OCI-M2 (cell line): ENCODE measurements around the gene SH3BP5L.
A peak's percentile ranks its signal among the peaks of the same experiment; 100 is the strongest.

ENCODE experiments used
- DNase-seq: peaks from one replicate; lab custom pipeline; 2025; ENCODE audit not compliant: unreplicated experiment; lab: John Stamatoyannopoulos, UW

Gene SH3BP5L

GRCh38 chr1:248825909-248826760, at the start of gene SH3BP5L:
Gene SH3BP5L, minus strand, starts transcription at chr1:248825915. Its CDS starts 980 bp downstream, at chr1:248824935.
- DNase-seq = peak; percentile 81

DNA sequence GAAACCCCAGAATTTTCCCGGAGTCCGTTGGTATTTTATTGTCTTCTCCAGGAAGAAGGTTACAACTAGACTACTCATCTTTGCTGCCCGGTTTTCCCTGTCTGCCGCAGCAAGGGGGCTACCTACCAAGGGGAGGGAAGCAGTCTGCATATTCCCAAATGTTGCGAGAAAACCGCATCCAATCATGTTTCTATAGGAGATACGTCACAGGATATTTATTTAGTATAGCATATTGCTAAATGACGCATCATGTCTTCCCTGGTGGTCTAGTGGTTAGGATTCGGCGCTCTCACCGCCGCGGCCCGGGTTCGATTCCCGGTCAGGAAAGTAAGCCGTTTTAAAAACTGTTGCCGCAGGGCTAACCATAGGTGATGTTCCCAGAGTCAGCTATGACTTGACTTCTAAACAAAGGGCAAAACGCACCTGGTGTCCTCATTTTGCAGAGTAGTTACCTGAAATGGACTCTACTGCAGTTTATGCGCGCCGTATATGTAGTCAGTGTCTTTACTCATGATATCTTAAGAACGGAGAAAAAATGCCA, 48.3 kb upstream of the SH3BP5L start:
- peak; percentile 95 for DNase-seq

DNA sequence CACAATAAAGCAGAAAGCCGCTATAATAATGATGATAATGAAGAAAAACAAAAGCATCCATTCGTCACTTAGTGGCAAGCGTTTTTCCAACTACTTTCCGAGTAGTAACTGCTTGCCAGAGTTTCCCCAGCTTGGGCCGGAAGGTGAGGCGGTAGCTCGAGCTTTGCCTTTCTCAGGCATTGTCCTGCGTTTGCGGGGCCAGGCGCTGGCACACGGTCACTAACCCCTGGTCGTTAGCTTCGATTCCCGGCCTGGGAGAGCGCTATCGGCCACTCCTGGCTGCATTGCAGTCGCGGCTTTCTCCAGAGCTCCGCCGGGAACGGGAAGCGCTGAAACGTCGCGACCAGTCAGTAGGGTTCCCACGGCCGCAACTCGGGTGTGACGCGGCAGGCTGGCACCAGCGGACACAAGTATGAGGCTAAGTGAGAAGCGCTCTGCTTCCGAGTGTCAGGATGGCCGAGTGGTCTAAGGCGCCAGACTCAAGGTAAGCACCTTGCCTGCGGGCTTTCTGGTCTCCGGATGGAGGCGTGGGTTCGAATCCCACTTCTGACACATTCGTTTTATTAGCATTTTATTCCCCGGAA, 47.8 kb upstream of the SH3BP5L start:
- DNase-seq = peak; percentile 96

- DNase-seq = no peak
These were observed 47.2 kb upstream of the SH3BP5L start for GRCh38 chr1:248872752-248873408.

DNA sequence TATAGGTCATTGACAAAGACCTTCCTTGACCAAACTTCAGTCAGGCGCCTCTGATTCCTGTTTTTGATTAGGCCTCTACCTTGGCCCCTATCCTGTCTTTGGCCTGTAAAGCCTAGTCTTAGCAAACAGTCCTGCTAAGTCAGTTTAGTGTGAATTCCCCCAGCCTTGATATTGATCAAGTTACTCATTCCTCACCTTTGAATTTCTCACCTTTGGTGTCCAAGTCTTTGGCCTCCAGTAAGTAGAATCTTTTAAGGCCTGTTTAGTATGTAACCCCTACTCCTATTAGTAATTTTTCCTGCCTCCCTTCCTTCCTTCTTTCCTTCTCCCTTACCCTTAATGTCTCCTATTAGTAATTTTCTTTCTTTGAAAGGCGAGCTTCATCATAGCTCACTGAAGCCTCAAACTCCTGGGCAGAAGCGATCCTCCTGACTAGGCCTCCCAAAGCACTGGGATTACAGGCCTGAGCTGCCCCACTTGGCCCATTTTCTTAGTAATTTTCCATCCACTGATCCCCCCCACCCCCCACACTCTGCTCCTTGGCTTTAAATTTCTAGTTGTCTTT, 46.2 kb upstream of the SH3BP5L start:
- no peak for DNase-seq

DNA sequence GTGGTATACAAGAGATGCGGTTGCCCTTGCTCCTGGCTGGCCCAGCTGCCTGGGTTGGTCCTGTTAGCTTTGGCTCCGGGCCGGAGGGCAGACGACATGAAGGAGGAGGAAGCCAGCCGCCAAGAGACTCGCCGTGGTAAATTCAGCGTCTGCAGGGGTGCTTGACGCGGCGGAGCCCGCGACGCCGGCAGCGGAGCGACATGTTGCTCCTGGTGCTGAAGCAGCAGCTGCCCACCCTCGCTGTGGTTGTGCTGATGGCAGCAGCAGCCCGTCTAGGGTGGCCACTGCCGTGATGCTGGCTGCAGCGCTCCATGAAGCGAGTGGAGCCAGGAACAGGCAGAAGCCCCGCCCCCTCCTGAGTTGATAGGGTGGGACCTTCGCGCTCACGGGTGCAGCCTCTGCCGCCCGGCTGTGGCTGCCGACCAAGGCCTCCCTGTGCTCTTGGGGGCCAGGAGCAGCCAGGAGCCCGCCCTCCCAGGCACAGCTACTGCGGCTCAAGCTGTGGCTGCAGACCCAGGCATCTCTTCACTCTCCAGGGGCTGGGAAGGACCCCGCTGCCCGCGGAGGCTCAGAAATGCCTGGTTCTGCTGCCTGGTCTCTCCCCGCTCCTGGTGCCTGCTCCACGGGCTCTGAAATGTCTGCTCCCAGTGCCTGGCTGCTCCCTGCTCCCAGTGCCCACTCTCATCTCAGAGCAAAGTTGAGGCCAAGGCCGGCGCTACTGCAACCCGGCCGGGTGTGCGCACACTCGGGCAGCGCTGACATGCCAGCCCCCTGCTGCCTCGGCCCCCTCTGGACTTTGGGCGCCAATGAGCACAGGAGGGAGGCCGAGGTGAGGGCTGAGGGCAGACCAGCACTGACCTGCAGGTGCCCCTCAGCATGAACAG, 37.5 kb upstream of the SH3BP5L start:
- no peak for DNase-seq

- no peak for DNase-seq
These were observed 36.9 kb upstream of the SH3BP5L start for GRCh38 chr1:248862695-248862997.

GRCh38 chr1:248861616-248862015, 35.9 kb upstream of the SH3BP5L start:
- no peak for DNase-seq

- no peak for DNase-seq
These were observed 34.3 kb upstream of the SH3BP5L start for GRCh38 chr1:248860007-248860406.

DNA sequence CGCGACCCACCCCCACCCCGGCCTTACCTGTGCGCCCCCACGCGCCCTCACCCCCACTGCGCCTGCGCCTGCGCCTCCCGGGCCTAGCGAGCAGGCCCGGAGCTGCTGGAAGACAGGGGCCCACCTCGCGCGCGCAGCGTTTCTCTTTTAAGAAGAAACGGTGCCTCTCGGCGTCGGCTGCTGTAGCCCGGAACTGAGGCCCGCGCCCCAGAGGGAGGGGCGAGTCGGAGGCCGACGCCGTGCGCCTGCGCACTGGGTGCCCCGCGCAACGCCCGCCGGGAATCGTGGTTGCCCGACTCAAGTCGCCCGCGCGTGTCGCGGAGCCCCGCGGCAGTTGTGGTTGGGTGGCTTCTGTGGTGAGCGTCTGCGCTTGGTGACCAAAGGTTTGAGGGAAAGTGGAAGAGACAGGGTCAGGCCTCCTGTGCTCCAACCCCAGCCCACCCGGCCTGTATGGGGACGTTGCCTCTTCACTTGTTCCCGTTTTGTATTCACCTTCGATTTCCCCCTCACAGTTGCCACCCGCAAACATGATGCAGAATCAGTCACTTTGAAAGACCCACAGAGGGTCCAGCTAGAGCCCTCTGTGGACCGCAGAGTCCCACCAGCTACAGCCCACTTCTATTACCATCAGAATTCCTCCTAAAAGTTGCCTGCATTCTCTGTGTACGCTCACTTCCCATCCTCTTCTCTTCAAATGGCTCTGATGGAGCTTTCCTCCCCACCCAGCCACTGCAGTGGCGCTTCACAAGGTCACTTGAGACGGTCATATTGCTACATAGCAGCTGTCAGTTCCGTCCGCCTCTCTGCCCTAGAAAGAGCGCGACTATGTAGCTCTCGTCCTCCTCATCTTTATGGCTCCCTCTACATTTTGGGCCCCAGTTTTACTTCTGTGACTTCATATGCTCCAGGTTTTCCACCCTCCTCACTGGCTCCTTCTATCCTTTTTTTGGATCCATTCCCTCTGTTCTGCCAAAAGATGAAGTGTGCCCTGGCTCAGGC, 33.5 kb upstream of the SH3BP5L start, which contains the start of gene ZNF692:
TSS of gene ZNF692 (minus strand) at position 195 of the 999 bp plus-strand sequence. CDS start 776 bp downstream, outside the sequence.
- no peak for DNase-seq

DNA sequence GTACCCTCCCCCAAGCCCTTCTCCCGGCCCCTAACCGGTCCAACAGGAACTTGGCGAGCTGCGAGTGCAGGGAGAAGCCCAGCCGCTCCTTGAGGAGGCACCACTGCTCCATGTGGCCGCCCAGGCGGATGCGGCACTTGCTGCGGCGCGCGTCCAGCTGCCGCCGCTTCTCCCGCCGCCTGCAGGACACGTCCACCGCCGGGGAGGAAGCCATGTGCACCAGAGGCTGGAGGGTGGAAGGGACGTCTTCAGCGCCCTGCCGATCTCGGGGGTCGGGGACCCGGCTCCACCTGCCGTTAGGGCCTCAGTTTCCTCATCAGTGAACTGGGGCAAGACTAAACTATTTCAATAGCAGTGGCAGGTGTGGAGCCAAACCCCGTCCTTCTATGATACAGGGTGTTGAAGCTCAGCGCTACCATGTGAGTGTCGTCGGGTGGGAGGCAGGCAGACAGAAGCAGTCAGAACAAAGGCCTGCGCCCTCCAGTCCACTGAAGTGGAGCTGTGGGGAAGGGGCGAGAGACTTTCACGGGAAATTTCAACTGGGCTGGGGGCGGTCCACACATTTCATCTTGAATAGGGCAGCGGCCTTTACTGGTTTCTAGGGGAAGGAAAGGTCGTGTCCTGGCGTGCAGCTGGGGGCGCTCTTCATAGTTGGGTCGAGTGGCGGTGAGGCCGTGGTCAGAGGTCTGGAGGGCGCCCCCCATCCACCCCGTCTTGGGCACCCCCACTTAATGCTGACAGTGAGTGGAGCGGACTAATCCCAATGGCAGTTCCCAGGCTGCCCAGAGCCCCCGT, 32.6 kb upstream of the SH3BP5L start:
- no peak for DNase-seq

DNA sequence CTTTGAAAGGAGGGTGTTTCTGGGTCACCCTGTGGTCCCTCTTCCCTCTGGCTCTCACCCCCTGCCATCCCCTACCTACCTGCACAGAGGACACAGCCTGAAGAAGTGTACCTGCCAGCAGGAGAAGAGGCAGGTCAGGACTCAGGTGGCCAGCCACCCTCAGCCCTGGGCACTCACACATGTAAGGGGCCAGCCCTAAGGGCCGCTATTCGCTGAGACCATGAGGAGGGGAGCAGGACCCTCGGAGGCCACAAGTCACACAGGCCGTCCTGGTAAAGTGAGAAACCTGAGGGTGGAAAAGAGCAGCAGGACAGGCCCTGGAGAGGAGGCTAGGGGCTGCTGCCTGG, 32.0 kb upstream of the SH3BP5L start:
- no peak for DNase-seq

GRCh38 chr1:248857201-248857600, 31.5 kb upstream of the SH3BP5L start:
- no peak for DNase-seq

DNA sequence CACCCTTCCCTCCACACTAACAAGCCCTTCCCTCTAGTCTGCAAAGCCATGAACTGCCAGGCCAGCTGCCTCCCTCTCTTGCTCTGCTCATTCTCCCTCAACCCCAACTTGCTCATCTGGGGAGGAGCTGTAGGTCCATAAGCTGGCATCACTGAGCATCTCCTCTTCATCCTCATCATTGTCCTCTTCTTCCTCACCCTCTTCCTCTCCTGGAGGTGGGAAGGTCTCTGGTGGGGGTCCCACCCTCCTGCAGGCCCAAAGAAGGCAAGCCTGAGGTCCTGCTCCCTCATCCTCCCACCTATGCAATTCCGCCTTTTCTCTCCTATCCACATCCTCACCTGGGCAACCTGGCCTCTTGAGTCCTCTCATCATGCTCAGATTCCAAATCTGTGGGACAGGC, 30.5 kb upstream of the SH3BP5L start:
- DNase-seq = no peak

GRCh38 chr1:248855580-248855979, 29.9 kb upstream of the SH3BP5L start:
- DNase-seq = no peak

- DNase-seq = no peak
These were observed 28.1 kb upstream of the SH3BP5L start for GRCh38 chr1:248853663-248854375.

DNA sequence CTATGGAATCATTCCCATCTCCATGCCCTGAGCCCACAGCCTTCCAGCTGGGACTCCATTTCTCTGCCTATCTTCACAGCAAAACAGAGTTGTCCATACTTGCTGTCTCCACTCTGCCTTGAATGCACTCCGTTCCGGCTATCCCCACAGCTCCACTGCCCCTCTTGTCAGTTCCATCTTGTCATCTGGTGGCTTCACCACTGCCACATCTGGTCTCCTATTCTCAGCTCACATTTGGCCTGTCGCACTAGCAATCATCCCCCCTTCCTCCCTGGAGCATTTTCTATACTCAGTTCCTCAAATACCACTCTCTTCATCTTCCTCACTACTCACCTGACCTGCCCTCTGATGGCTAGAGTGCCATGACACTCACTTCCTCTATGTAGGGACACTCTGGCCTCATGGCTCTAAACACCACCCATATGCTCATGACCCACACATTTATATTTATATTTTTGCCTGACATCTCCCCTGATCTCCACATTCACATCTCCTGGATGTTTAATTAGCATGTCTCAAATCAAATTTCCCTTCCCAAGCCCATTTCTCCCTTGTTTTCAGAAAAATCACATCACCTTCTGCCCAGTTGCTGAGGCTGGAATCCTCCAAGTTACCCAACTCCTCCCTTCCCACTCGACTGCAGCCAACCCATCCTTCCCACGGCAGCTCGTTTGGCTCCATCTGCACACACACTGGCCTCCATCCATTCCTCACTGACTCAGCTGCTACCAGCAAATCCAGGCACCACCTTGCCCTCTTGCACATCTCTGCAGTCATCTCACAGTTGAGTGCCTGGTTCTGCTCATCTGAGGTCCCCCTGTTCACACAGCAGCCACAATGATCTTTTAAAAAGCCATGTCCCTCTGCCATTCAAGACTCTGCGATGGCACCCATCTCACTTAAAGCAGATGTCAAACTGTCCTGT, 27.0 kb upstream of the SH3BP5L start:
- DNase-seq = no peak
